Posterior vena cava (tissue), 2 donors: Measurements from ENCODE around the gene OTUB1. TPM values are rescaled to one million over a fixed set of nuclear protein-coding genes. Genes with fewer than 3 reads are reported as not detected.
"Not testable (repeated sequence)": the region's sequence is repeated elsewhere in the genome, so short reads cannot be mapped to it uniquely, and the experiment has no call there.

Source experiments
- DNase-seq: peaks from one replicate; pipeline ENCODE4 v3.0.0-alpha.2; 2020; ENCODE audit warnings: low spot score
- intact Hi-C, 2 donors: fragments of 100-400 bp; cut with DNase I; formaldehyde crosslinking; loops; one replicate each; pipeline versions ENCODE4 v1.14.1 to v1.14.2; 2022 to 2023
- total RNA-seq, 2 donors: library from RNA; stranded (reverse); fragmentation: NEBNext Ultra II Directional; extraction: Animal tissue kit (Norgen Biotek cat#: 25700); gene quantifications; one replicate each; pipeline ENCODE4 v1.2.1, GENCODE V29; 2021
- donor health status: DM: yes; HTN: yes; CAD: no.
- donor health status: DM: yes; HTN: yes; CAD: no.

OTUB1 gene
- total RNA-seq, 2 donors from 2014 or later: 37.7 to 41.3 TPM

DNA sequence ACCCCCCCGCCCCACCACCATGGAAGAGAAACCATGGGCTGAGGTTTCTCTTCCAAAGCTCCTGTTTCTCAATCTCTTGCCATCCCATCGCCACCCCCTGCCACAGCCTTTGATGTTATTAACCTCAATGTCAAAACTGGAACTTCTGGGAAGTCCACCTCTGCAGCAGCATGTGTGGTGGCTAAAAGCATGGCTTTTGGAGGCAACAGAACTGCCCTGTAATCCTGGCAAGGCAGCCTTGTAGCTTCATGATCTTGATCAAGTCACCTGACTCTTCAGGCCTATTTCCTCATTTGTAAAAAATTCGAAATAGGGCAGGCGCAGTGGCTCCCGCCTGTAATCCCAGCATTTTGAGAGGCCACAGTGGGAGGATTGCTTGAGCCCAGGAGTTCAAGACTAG lies 15.3 kb upstream of the OTUB1 start:
- intact Hi-C loops: loop anchor here in 1 of 2 donors (5.0 kb wide), 1 partner anchor 1051 kb away; no protein-coding TSS in a partner anchor
- no peak for DNase-seq

DNA sequence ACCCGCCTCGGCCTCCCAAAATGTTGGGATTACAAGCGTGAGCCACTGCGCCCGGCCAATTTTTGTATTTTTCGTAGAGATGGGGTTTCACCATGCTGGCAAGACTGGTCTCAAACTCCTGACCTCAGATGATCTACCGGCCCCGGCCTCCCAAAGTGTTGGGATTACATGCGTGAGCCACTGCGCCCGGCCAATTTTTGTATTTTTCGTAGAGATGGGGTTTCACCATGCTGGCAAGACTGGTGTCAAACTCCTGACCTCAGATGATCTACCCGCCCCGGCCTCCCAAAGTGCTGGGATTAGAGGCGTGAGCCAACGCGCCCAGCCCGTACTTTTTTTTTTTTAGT lies 12.4 kb upstream of the OTUB1 start:
- intact Hi-C loops: loop anchor here in 1 of 2 donors (5.0 kb wide), 1 partner anchor 1048 kb away; no protein-coding TSS in a partner anchor

DNA sequence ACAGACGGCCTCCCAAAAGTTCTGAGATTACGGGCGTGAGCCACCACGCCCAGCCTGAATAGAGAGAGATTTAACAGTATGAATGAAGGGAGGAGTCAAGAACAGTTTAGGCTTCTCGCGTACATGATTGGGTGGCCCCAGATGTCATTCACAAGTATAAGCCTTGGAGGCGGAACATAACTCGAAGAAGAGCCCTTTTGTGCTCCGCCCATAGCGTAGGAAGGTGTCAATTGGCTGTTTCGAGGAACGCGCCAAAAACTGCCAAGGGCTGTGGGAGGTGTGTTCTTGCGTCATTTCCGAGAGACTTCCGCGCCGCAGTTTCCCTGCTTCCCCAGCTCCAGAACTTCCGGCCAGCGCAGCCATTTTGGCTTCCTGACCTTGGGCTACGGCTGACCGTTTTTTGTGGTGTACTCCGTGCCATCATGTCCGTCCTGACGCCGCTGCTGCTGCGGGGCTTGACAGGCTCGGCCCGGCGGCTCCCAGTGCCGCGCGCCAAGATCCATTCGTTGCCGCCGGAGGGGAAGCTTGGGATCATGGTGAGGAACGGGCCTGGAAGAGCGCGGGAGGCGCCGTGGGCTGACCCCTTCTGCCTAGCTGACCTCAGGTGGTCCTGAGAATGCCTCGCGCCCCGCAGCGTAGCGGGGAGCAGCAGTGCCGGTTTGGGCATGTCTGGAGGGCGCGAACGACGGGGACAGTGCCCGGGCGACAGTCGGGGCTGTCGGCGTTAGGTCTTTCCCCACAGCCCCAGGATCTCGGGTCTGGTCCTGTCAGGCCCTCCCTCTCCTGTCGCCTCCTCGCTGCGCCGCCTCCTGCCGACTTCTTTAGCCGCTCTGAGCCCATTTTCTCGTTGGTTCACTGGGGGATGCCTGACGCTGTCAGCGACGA lies 11.7 kb upstream of the OTUB1 start, which contains the start of gene COX8A:
TSS of gene COX8A (plus strand) at position 362 of the 885 bp plus-strand sequence. CDS start at position 423, 61 bp downstream.
- DNase-seq: peak; percentile 99
- intact Hi-C loops: loop anchor here in 1 of 2 donors (5.0 kb wide), 1 partner anchor 1048 kb away; no protein-coding TSS in a partner anchor

More for the DNA sequence above, 12.4 kb upstream of the OTUB1 start:
- DNase-seq: not testable (repeated sequence)

DNA sequence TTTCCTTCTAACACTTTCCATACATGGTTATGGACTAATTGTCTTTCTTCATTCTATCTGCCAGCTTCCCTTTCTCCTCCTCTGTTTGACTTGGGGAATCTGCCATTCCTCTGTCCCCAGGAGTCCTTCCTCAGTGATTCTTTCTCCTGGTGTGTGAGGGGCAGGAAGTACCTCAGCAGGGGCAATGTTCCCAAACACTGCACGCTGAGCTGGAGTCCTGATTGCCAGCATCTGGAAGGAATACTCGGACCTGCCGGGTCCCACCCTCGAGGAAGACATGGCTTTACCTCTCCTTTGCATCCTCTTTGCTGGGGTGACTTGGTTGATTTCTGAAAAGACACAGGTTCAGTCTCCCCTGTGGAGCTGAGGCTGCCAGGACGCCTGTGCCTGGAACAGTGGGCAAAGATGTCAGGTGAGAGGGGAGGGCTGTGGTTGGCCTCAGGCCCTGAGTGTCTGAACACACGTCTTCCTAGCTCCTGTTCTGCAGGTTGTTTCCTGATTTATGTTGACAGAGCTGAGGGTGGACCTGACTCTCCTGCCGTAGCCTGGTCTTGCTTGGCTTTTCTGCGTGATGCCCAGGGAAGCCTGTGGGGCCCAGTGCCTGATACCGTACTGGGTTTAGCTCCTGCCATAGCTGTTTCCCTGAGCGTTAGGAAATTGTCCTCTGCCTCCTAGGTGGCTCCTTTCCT lies 7.5 kb upstream of the OTUB1 start:
- no peak for DNase-seq
- intact Hi-C loops: no loop called here

DNA sequence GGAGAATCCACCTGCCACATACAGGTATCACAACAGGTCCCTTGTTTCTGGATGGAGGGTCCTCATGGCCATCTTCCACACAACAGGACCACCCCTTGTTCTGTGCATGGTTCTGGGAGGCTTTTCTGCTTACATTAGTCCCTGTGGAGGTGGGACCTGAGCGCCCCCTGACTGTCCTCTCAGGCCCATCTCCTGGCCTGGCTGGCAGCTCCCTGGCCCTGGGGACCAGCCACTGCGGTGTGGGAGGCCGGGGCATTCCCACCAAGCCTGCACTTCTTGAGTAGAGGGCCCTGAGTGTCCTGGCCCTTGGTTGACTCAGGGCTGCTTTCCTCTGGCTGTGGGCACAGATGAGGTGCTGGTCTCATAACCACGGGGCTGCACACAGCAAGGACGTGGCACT lies 6.8 kb upstream of the OTUB1 start:
- no peak for DNase-seq
- intact Hi-C loops: no loop called here

DNA sequence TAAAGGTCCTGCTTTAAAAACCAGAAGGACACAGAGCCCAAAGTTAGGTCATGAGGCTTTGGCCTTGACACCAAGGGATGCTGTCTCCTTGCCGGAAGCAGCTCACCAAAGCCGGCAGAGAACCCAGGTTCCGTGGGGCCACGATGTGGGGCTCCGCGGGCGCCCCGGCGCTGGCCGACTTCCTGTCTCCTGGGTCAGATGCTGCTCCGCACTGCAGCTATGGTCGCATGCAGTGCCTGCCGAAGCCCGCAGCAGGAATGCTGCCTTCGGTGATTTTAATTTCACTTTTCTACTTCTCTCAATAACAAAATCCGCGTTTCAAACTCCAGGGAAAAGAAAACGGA lies 454 bp upstream of the OTUB1 start:
- intact Hi-C loops: no loop called here
- no peak for DNase-seq

DNA sequence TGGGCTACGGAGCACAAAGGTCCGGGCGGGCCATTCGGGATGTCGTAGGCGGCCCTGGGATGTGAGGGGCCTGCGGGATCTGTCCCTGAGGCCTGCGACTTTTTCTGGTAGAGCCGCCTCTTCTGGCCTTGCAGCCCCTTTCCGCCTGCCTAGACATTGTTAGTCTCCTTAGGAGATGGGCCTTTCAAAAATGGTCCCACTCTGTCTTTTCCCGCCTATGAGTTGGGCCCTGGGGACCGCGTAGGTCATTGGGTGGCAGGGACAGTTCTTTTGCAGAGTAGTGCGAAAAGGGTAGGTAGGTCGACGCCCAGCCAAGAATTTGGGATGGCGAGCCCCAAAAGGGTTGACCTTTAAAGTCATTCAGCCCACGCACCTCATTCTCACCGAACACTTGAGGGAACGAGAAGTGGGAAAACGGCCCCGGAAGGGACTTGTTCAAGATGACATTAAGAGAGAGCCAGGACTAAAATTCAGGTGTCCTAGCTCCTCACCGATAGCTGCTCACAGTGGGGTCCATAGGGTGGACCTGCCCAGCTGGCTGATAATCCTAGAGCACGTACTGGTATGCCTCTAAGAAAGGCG lies 785 bp downstream of the OTUB1 start:
- DNase-seq: no peak

DNA sequence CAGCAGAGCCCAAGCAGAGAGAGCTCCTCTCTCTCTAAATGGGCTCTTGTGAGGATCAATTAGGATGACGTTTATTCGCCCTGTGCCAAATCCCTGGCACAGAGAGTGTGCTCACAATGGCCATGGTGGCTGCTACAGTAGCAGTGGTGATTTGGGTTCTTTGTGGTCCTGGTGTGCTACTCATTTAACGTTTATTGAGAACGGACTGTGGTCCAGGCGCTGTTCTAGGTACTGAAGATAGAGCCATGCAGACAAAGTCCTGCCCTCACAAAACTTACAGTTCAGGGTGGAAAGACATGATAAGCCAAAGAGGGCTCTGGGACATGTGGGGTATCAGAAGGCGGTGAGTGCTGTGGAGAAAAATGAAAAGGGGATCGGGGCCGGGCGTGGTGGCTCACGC lies 5.3 kb downstream of the OTUB1 start:
- DNase-seq: no peak
- intact Hi-C loops: no loop called here

More for the DNA sequence above, 785 bp downstream of the OTUB1 start:
- intact Hi-C loops: no loop called here

DNA sequence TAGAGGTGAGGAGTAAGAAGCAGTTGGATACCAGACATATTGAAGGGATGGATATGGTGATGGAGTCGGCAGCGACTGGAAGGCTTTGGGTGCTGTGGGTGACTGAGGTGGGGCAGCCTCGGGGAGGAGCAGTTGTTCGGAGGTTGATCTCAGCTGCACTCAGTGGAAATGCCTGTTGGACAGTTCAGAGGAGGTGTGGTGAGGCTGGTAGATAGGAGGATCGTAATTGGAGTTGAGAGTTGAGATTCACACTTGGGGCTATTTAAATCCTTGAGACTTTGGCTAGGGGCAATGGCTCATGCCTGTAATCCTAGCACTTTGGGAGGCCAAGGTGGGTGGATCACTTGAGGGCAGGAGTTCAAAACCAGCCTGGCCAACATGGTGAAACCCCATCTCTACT lies 6.9 kb downstream of the OTUB1 start:
- intact Hi-C loops: no loop called here
- no peak for DNase-seq

DNA sequence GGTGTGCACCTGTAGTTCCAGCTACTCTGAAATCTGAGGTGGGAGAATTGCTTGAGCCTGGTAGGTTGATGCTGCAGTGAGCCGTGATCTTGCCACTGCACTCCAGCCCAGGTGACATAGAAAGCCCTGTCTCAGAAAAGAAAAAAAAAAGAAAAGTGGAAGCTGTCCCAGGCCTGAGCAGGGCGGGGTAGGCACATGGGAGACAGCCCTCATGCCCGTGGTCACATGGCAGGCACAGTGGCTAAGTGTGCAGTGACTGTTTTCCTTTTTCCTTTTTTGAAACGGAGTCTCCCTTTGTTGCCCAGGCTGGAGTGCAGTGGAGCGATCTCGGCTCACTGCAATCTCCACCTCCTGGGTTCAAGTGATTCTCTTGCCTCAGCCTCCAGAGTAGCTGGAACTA lies 7.8 kb downstream of the OTUB1 start:
- intact Hi-C loops: no loop called here
- no peak for DNase-seq

DNA sequence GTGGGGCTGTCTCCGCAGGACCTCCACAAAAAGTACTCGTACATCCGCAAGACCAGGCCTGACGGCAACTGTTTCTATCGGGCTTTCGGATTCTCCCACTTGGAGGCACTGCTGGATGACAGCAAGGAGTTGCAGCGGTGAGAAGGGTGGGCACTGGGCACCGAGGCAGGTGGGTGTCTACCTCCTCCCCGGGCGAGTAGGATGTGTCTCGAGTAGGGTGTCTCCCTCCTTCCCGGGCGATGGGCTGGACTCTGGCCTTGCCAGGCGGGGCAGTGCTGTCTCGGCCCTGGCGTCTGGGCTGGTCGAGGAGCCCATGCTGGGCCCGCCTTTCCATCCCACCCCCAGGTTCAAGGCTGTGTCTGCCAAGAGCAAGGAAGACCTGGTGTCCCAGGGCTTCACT lies 10.3 kb downstream of the OTUB1 start:
- intact Hi-C loops: no loop called here
- no peak for DNase-seq

DNA sequence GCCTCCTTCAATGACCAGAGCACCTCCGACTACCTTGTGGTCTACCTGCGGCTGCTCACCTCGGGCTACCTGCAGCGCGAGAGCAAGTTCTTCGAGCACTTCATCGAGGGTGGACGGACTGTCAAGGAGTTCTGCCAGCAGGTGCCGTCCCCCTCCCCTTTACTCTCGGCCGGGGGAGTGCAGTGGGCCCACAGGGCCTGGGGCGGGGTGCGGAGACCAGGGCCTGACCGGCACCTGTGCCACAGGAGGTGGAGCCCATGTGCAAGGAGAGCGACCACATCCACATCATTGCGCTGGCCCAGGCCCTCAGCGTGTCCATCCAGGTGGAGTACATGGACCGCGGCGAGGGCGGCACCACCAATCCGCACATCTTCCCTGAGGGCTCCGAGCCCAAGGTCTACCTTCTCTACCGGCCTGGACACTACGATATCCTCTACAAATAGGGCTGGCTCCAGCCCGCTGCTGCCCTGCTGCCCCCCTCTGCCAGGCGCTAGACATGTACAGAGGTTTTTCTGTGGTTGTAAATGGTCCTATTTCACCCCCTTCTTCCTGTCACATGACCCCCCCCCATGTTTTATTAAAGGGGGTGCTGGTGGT lies 11.0 kb downstream of the OTUB1 start:
- intact Hi-C loops: no loop called here
- DNase-seq: no peak

DNA sequence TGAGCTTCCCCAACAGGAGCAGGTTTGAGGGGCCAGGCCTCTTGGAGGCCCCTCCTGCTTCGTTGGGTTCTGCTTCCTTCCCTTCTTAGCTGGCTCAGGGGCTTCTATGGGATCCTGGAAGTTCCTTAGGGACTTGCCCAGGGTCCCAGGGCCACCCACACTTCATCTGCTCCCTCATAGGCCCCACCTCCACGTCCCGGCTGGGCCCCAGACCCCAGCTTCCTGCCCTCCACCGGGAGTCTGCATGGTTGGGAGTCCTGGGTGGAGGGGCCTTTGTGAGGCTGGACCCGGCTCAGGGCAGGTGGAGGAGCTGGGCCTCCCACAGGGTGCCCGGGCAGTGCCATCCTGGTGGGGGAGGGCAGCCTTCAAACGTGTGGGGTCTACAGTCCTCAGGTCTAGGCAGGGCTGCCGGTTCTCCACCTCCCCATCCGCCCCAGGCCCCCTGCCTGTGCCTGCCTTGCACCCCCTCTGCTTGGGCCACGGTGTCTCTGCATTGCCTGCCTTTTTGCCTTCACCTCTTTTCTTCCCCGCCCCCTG lies 11.6 kb downstream of the OTUB1 start:
- intact Hi-C loops: no loop called here
- DNase-seq: no peak

DNA sequence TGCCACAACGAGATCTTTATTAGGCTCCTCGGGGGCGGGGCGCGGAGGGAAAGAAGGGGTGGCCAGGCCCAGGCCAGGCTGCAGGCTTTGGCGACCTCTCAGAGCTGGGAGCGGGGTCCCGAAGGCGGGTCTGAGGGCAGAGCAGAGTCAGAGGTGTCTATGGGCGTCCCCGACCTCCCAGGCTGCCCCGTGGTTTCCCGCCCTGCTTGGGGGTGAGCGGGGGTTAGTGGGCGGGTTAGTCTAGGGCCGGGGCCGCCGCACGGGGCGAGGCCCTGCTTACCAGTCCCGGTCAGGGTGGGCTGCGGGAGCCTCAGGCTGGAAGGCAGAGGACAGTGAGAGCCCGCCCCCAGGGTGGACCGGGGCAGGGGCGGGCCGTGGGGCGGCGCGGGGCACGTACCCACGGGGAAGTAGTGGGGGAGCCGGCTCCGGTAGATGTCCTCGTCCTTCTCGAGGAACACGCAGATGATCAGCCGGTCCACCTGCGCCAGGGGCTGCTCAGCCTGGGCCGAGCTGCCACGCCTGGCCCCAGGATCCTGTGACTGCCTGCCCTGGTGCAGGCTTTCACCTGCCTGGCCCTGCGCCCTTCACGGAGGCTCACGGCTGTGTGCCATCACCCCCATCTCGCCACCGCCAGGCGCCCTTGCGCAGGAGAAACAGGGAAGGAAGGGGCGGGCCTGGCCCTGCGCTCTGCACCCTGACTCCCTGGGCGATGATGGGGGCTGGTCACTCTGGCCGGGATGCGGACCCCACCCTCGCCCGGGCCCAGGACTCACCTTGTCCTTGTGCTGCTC lies 12.5 kb downstream of the OTUB1 start:
- intact Hi-C loops: no loop called here
- DNase-seq: no peak

DNA sequence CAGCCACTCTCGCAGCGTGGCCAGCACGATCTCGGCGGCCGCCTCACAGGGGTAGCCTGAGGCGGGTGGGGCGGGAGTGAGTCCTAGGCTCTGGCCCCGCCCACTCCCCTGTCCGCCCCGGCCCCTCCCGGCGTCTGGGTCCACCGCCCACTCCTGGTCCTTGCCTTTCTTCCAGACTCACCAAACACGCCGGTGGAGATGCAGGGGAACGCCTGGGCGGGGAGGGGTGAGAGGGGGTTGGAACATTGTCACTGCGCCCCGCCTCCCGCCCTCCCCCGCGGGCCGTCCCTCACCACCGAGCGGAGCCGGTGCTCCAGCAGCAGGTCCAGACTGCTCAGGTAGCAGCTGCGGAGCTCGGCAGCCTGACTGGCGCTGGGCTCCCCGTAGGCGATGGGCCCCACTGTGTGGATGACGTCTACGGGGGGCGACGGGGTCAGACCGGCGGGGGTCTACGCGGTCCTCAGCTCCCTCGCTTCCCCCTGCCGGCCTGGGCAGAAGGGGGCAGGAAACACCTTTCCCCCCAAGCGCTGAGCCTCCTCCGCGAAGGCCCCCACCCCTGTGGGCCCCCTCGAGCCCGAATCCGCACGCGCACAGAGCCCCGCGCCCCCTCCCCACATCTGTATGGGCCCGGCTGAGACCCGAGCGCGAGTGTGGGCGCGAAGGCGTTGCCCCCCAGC lies 13.2 kb downstream of the OTUB1 start:
- no peak for DNase-seq
- intact Hi-C loops: loop anchor here (2.0 to 5.0 kb wide), 2 partner anchors 149 to 302 kb away; no protein-coding TSS in a partner anchor

DNA sequence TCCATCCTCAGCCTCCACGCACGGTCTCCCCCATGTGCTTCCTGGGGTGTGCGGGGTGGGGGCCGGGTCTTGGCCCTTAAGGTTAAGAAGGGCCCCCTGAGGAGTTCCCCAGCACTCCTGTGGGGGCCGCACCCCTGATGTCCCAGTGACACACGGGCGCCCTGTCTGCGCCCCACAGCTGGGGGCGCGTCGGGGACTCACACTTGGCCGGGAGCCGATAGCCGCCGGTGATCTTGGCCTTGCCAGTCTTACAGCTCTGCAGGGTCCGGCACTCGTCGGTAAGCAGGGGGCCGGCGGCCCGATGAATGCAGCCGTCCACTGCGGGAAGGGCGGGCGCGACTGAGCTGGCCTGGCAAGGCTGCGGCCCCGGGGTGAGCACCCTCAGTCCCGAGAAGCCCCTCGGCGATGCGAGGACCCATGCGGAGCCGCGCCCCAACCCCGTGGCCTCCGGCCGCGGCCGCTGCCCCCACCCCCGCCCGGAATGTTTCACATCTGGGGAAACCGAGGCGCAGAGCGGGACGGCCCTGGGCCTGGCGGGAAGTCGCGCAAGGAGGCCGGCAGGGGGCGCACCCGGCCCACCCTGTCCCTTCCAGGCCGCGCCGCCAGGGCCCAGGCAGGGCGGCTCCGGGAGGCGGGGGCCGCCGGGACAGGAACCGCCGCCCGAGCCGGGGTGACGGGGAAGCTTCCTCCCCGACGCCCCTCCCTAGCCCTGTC lies 13.9 kb downstream of the OTUB1 start:
- peak; percentile 90 for DNase-seq
- intact Hi-C loops: loop anchor here (2.0 to 5.0 kb wide), 2 partner anchors 149 to 303 kb away; no protein-coding TSS in a partner anchor

DNA sequence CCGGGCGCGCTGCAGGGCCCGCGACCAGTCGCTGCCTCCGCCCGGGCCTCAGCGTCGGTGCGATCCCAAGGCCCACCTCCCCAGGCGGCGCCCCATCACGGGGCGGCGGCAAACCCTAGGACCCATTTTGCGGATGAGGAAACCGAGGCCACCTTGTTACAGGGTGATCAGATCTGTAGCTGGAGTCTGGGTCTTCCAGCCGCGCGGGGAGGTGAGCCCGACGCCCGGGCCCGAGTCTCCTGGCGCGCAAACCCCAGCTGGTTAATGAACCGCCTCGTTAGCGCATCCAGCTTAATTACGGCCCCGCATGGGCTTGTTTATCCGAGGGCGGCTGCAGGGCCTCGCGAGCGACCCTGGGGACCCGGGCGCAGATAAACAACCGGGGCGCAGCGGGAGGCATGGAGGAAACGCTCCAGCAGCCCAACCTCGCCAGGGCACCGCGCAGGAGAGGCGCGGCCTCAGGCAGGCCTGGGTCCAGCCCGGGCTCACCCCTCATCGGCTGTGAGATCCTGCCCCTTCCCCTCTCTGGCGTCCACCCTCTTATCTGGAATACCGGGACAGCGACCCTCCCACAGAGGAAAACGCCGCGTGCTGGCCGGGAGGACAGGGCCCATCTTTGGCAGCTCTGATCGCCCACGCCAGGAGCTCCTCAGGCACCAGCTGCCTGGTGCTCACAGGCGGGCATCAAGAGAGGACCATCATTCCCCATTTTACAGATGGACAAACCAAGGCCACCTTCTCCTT lies 14.7 kb downstream of the OTUB1 start:
- intact Hi-C loops: loop anchor here (2.0 to 5.0 kb wide), 2 partner anchors 148 to 304 kb away; no protein-coding TSS in a partner anchor
- no peak for DNase-seq
